Memory B cell (primary cell): Measurements from ENCODE around the gene COL20A1.

Experiments
- ATAC-seq: fragments of 150-1000 bp; cut with Tn5 transposase; 2 replicates; pipeline ENCODE4 v1.10.0; 2021; ENCODE audit warnings: low read depth, mild to moderate bottlenecking, moderate library complexity
- DNase-seq, 2 donors: peaks; one replicate each; pipeline ENCODE4 v3.0.0; 2022; ENCODE audit warnings: low spot score in 2 of 2
- H3K27ac Mint-ChIP-seq: one replicate; pipeline ENCODE4 v1.8.0; 2022; ENCODE audit warnings: mild to moderate bottlenecking, moderate library complexity, mixed read lengths
- H3K27me3 Mint-ChIP-seq: one replicate; pipeline ENCODE4 v1.8.0; 2022; ENCODE audit warnings: mixed read lengths
- H3K36me3 Mint-ChIP-seq: one replicate; pipeline ENCODE4 v1.8.0; 2022; ENCODE audit warnings: mild to moderate bottlenecking, mixed read lengths
- H3K4me1 Mint-ChIP-seq: one replicate; pipeline ENCODE4 v1.8.0; 2022; ENCODE audit warnings: mixed read lengths
- H3K4me3 Mint-ChIP-seq: one replicate; pipeline ENCODE4 v1.8.0; 2022; ENCODE audit warnings: mild to moderate bottlenecking, moderate library complexity, mixed read lengths
- H3K9me3 Mint-ChIP-seq: one replicate; pipeline ENCODE4 v1.8.0; 2022; ENCODE audit warnings: mixed read lengths

Gene COL20A1

DNA sequence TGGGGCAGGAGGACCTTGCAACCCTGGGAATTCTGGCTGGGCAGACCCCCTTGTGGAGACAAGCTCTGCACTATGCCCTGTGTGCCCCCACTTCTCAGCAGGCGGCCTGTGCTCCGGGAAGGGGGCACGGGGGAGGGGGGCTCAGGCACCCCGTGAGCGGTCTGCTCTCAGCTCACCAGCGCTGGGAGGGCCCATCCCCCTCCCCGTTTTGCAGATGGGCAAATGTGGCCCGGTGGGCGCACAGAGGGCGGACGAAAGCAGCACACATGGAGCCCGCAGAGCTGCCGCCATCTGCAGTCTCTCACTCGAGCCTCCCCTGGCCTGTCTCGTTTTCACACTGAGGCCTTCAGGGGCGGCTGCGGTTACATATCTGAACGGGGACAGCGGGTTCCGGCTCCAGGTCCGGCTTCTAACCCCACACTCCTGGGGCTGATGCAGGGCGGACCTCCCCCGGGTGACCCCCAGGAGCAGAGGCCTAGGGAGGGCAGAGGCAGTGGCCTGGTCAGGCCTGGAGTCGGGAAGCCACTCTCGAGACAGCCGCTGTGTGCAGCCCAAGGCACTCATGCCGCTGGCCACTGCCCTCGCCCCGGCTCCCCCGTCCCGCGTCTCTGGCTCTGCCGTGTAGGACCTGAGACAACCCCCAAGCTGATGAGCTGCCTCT is 54.2 kb downstream of the COL20A1 start:
- ATAC-seq (no peak), DNase-seq (no peak)
- H3K27ac Mint-ChIP-seq = no peak overlapping the region
- H3K27me3 Mint-ChIP-seq = peaks cover 4% of the 10 kb centered on the region
- H3K4me3 Mint-ChIP-seq = no peak overlapping the region
- peaks cover 2% of the 10 kb centered on the region for H3K4me1 Mint-ChIP-seq
- peaks cover 3% of the 10 kb centered on the region for H3K9me3 Mint-ChIP-seq
- H3K36me3 Mint-ChIP-seq = no peaks in the 10 kb centered on the region

- DNase-seq (no peak), ATAC-seq (no peak)
- Mint-ChIP-seq H3K27ac (no peak overlapping the region), H3K4me1 (peaks cover 2% of the 10 kb centered on the region), H3K9me3 (peaks cover 3% of the 10 kb centered on the region), H3K4me3 (no peak overlapping the region), H3K36me3 (no peaks in the 10 kb centered on the region), H3K27me3 (peaks cover 4% of the 10 kb centered on the region)
Observed at GRCh38 chr20:63347950-63348827, 55.2 kb downstream of the COL20A1 start.

- Mint-ChIP-seq H3K27me3 (peaks cover 3% of the 10 kb centered on the region), H3K4me3 (no peak overlapping the region), H3K9me3 (peaks cover 3% of the 10 kb centered on the region), H3K27ac (no peak overlapping the region), H3K4me1 (peaks cover 2% of the 10 kb centered on the region), H3K36me3 (no peaks in the 10 kb centered on the region)
- no peak for ATAC-seq
- no peak for DNase-seq
Observed at GRCh38 chr20:63348828-63349515, 56.0 kb downstream of the COL20A1 start.

DNA sequence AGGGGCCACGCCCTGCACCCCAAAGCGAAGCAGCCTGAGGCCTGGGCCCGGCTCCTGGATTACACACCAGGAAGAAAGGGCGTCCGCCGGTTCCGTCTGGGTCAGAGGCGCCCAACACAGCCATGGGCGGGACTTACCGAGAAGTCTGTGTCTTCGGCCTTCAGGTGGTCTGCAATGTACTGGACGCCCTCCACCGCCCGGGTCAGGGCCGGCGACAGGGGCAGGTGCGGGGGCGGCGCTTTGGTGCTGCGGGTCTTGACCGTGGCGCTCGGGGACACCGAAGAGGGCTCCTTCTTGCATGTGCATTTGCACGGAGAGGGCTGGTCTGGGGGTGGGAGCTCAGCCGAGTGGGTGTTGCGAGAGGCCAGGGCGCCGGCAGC is 56.5 kb downstream of the COL20A1 start:
- Mint-ChIP-seq H3K36me3 (no peaks in the 10 kb centered on the region), H3K4me1 (peaks cover 2% of the 10 kb centered on the region), H3K4me3 (no peak overlapping the region), H3K27me3 (peaks cover 2% of the 10 kb centered on the region), H3K9me3 (peaks cover 3% of the 10 kb centered on the region), H3K27ac (no peak overlapping the region)
- no peak for DNase-seq
- ATAC-seq = no peak

DNA sequence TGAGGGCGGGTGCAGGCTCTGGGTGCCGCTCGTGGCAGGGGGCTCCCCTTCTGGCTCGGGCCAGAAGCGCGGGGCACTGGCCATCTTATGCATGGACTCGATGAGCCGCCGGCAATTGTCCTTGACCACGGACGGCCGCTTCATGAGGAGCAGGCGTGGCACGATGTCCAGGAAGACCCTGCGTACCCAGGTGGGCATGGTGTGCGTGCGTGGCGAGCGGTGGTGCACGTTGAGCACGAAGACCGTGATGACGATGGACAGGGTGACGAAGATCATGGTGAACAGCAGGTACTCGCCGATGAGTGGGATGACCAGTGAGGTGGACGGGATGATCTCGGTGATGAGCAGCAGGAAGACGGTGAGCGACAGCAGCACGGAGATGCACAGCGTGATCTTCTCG is 57.2 kb downstream of the COL20A1 start:
- Mint-ChIP-seq H3K27me3 (peaks cover 5% of the 10 kb centered on the region), H3K36me3 (no peaks in the 10 kb centered on the region), H3K27ac (no peak overlapping the region), H3K4me3 (no peak overlapping the region), H3K4me1 (peaks cover 2% of the 10 kb centered on the region), H3K9me3 (peaks cover 3% of the 10 kb centered on the region)
- DNase-seq = no peak
- ATAC-seq = no peak

- H3K9me3 Mint-ChIP-seq = peaks cover 3% of the 10 kb centered on the region
- peaks cover 2% of the 10 kb centered on the region for H3K4me1 Mint-ChIP-seq
- no peak overlapping the region for H3K27ac Mint-ChIP-seq
- H3K4me3 Mint-ChIP-seq = no peak overlapping the region
- peaks cover 5% of the 10 kb centered on the region for H3K27me3 Mint-ChIP-seq
- no peak for DNase-seq
- H3K36me3 Mint-ChIP-seq = no peaks in the 10 kb centered on the region
- ATAC-seq = no peak
Observed at GRCh38 chr20:63350597-63351325, 57.8 kb downstream of the COL20A1 start.

DNA sequence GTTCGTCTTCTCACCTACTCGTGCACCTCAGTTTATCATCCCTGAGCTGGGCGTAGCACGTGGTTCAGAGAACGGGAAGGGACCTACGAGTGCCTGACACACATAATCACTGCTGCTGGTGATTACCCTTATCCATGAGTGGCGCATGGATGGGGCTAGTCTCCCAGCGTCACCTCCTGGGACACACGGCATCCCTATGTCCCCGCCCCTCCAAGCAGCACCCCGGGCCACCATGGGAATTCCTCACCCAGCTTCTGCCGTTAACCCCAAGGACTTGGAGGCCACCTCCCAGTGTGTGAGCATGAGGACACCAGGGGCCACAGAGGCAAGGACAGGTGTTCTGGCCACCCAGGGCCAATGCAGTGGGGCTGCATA is 58.3 kb downstream of the COL20A1 start:
- Mint-ChIP-seq H3K4me1 (peaks cover 2% of the 10 kb centered on the region), H3K27ac (no peak overlapping the region), H3K27me3 (peaks cover 4% of the 10 kb centered on the region), H3K9me3 (peaks cover 3% of the 10 kb centered on the region), H3K36me3 (no peaks in the 10 kb centered on the region), H3K4me3 (no peak overlapping the region)
- ATAC-seq (no peak), DNase-seq (no peak)

- H3K27me3 Mint-ChIP-seq = peaks cover 7% of the 10 kb centered on the region
- H3K27ac Mint-ChIP-seq = no peak overlapping the region
- ATAC-seq (no peak), DNase-seq (no peak)
- no peak overlapping the region for H3K4me3 Mint-ChIP-seq
- peaks cover 3% of the 10 kb centered on the region for H3K9me3 Mint-ChIP-seq
- no peaks in the 10 kb centered on the region for H3K36me3 Mint-ChIP-seq
- H3K4me1 Mint-ChIP-seq = peaks cover 2% of the 10 kb centered on the region
Observed at GRCh38 chr20:63351811-63352591, 59.0 kb downstream of the COL20A1 start.

DNA sequence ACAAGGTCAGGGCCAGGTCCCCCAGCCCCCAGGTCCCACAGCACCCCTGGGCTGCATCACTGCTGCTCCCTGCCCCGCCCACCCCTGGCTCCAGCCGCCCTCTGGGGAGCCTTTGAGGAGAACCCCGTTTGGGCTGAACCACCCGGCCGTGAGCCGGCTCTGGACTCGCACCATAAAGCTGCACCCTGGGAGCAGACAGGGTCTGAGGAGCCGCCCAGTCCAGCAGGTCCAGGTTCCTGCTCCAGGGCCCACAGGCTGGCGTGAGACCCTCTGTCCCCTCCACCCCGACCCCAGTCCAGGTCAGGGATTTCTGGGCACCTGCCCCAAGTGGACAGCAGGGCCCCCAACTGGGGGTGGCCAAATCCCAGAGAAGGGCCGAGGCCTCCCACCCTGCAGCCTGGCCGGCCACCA is 59.8 kb downstream of the COL20A1 start:
- Mint-ChIP-seq H3K36me3 (no peaks in the 10 kb centered on the region), H3K4me3 (no peak overlapping the region), H3K9me3 (peaks cover 3% of the 10 kb centered on the region), H3K4me1 (peaks cover 2% of the 10 kb centered on the region), H3K27ac (no peak overlapping the region), H3K27me3 (peaks cover 8% of the 10 kb centered on the region)
- DNase-seq (no peak), ATAC-seq (no peak)

DNA sequence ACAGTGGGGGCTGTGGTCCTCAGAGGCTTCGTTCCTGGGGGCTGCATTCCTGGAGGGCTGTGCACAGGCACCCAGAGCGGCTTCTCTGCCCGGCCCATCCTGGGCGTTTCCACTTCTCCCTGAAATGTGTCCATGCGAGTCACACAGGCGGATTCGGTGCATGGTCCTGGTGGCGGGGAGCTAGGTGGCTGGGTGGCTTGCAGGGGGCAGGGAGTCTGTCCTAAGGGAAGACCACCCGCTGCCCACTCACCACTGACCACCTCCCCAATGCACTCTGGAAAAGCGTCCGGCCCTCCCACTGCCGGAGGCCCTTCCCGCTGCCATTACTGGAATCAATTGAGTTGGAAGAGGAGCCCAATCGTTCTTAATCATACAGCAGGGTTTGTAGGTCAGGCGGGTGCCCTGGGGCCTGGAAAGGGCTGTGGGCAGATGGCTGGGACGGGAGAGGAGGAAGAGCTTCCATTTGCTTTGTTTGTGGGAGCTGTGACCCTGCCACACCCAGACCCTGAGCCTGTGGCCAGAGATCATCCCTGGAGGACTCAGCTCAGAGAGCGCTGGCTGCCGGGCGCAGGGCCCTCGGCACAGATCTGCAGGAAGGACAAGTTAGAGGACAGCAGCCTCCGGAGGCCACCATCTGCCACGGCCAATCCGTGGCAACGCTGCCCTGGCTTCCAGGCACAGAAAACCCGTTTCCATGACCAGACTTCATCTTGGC is 61.8 kb downstream of the COL20A1 start:
- Mint-ChIP-seq H3K9me3 (peaks cover 3% of the 10 kb centered on the region), H3K36me3 (no peaks in the 10 kb centered on the region), H3K4me1 (peaks cover 2% of the 10 kb centered on the region), H3K27ac (no peak overlapping the region), H3K27me3 (peaks cover 8% of the 10 kb centered on the region), H3K4me3 (no peak overlapping the region)
- no peak for DNase-seq
- ATAC-seq = no peak

- Mint-ChIP-seq H3K27ac (no peak overlapping the region), H3K9me3 (no peaks in the 10 kb centered on the region), H3K4me1 (no peaks in the 10 kb centered on the region), H3K4me3 (no peak overlapping the region), H3K36me3 (no peaks in the 10 kb centered on the region), H3K27me3 (peaks cover 8% of the 10 kb centered on the region)
- DNase-seq (no peak), ATAC-seq (no peak)
Observed at GRCh38 chr20:63355781-63356295, 62.9 kb downstream of the COL20A1 start.

- ATAC-seq (no peak), DNase-seq (no peak)
- Mint-ChIP-seq H3K9me3 (no peaks in the 10 kb centered on the region), H3K27ac (no peak overlapping the region), H3K27me3 (peaks cover 8% of the 10 kb centered on the region), H3K36me3 (no peaks in the 10 kb centered on the region), H3K4me1 (no peaks in the 10 kb centered on the region), H3K4me3 (no peak overlapping the region)
Observed at GRCh38 chr20:63356511-63356910, 63.5 kb downstream of the COL20A1 start.
